Lung (tissue), 12 donors: ENCODE measurements around the gene MAGIX. TPM values are rescaled to one million over a fixed set of nuclear protein-coding genes. Genes with fewer than 3 reads are reported as not detected.
A peak's percentile ranks its signal among the peaks of the same experiment; 100 is the strongest.

Source experiments
- ATAC-seq: fragments of 200-7000 bp; cut with Tn5 transposase; one replicate; pipeline ENCODE4 v1.9.1; 2020; ENCODE audit warnings: moderate number of reproducible peaks; ENCODE audit not compliant: insufficient read depth, low FRiP score
- DNase-seq, 3 donors: peaks; one replicate each; pipeline ENCODE4 v3.0.0-alpha.2; 2013 to 2017
- H3K27ac ChIP-seq, 2 donors: one replicate each; pipeline ENCODE4 v1.5.1; 2013; ENCODE audit warnings: mild to moderate bottlenecking in 2 of 2, moderate library complexity in 2 of 2, control low read depth in 1 of 2, inconsistent platforms in 1 of 2, low read depth in 1 of 2, low read length in 1 of 2
- H3K27me3 ChIP-seq, 3 donors: one replicate each; pipeline ENCODE4 v1.5.1; 2013; ENCODE audit warnings: low read length in 2 of 3; ENCODE audit not compliant: control insufficient read depth in 3 of 3, insufficient read depth in 3 of 3
- H3K36me3 ChIP-seq, 4 donors: one replicate each; pipeline ENCODE4 v1.5.1; 2013; ENCODE audit warnings: low read length in 4 of 4, mild to moderate bottlenecking in 1 of 4, moderate library complexity in 1 of 4; ENCODE audit not compliant: control insufficient read depth in 4 of 4, insufficient read depth in 4 of 4
- H3K4me1 ChIP-seq, 5 donors: one replicate each; pipeline ENCODE4 v1.5.1; 2013; ENCODE audit warnings: low read length in 5 of 5, mild to moderate bottlenecking in 2 of 5, moderate library complexity in 1 of 5; ENCODE audit not compliant: control insufficient read depth in 5 of 5, insufficient read depth in 5 of 5
- H3K4me3 ChIP-seq: one replicate; pipeline ENCODE4 v1.5.1; 2013; ENCODE audit warnings: mild to moderate bottlenecking, control low read depth, moderate library complexity
- H3K9ac ChIP-seq, 2 donors: one replicate each; pipeline ENCODE4 v1.5.1; 2013; ENCODE audit warnings: low read length in 2 of 2, control low read depth in 1 of 2; ENCODE audit not compliant: insufficient read depth in 1 of 2
- H3K9me3 ChIP-seq, 4 donors: one replicate each; pipeline ENCODE4 v1.5.1; 2013; ENCODE audit warnings: low read length in 3 of 4, mild to moderate bottlenecking in 1 of 4, moderate library complexity in 1 of 4; ENCODE audit not compliant: control insufficient read depth in 4 of 4, insufficient read depth in 3 of 4
- CTCF ChIP-seq: IDR thresholded peaks from 2 replicates; pipeline ENCODE4 v1.5.1; 2012; ENCODE audit warnings: mild to moderate bottlenecking; ENCODE audit errors: control extremely low read depth, extremely low read depth
- WGBS, 2 donors: extraction: QIAGEN DNeasy Blood & Tissue Kit; methylation state at CpG; one replicate each; pipeline ENCODE4 v1.1.7; 2013; 5-methylcytosine and 5-hydroxymethylcytosine counted together
- polyA plus RNA-seq, 2 donors: library from polyadenylated mRNA; stranded (reverse); fragments of 200-250 nt; gene quantifications; one replicate each; pipeline ENCODE4 v1.2.1, GENCODE V29; 2013
- total RNA-seq, 2 donors: library from RNA; depleted of rRNA in 1 of 2; stranded (reverse); fragments of >200 nt in 1 of 2; gene quantifications; one replicate each; pipeline ENCODE4 v1.2.1, GENCODE V29; 2014 to 2021
- donor health status: control.
- donor health status: control.
- donor health status: Bipolar disorder and iron deficiency.
- donor health status: healthy.
- donor health status: DM: yes; HTN: yes; CAD: no.

The MAGIX gene
- total and polyA plus RNA-seq, 4 donors, result 7.3 to 19.0 (median 12.5) TPM

- no peak for DNase-seq
- no peak for TF ChIP-seq CTCF
- Histone ChIP-seq H3K36me3 (peaks cover 0 to 18% (median 3%) of the 10 kb centered on the region in 4 donors), H3K4me1 (peaks cover 0 to 3% (median 0%) of the 10 kb centered on the region in 5 donors), H3K27me3 (peaks cover 0 to 5% (median 4%) of the 10 kb centered on the region in 3 donors), H3K9ac (no peak overlapping the region), H3K27ac (no peak overlapping the region), H3K9me3 (peaks cover 0 to 8% (median 1%) of the 10 kb centered on the region in 4 donors), H3K4me3 (no peak overlapping the region)
- no peak for ATAC-seq
- WGBS, 2 donors, result 77 to 87% methylated on average over 3 of the region's 3 CpGs
Observed at GRCh38 chrX:49174723-49175122, 12.2 kb downstream of the MAGIX start.

- peaks cover 0 to 5% (median 0%) of the 10 kb centered on the region in 4 donors for H3K9me3 ChIP-seq
- 88 to 93% methylated on average over 39 to 43 of the region's 43 CpGs for WGBS, 2 donors
- TF ChIP-seq CTCF, result no peak
- peaks cover 0 to 3% (median 0%) of the 10 kb centered on the region in 5 donors for H3K4me1 ChIP-seq
- no peak overlapping the region for H3K9ac ChIP-seq
- ATAC-seq (no peak), DNase-seq (no peak)
- H3K27me3 ChIP-seq, result peaks cover 0 to 5% (median 0%) of the 10 kb centered on the region in 3 donors
- H3K36me3 ChIP-seq, result peaks cover 0 to 18% (median 3%) of the 10 kb centered on the region in 4 donors
- H3K27ac ChIP-seq, result no peak overlapping the region
- no peak overlapping the region for H3K4me3 ChIP-seq
Observed at GRCh38 chrX:49175435-49176274, 13.1 kb downstream of the MAGIX start.

GRCh38 chrX:49176421-49177326 is 14.1 kb downstream of the MAGIX start:
- H3K4me1 ChIP-seq, result peaks cover 0 to 3% (median 0%) of the 10 kb centered on the region in 5 donors
- H3K36me3 ChIP-seq, result peaks cover 0 to 18% (median 3%) of the 10 kb centered on the region in 4 donors
- WGBS, 2 donors, result 38 to 66% methylated on average over 8 to 27 of the region's 27 CpGs
- DNase-seq, result no peak
- peak overlapping the region in 1 of 2 donors; percentile 28 for H3K27ac ChIP-seq
- H3K4me3 ChIP-seq, result no peak overlapping the region
- no peaks in the 10 kb centered on the region for H3K27me3 ChIP-seq
- no peak for ATAC-seq
- TF ChIP-seq CTCF, result no peak
- H3K9me3 ChIP-seq, result peaks cover 0 to 5% (median 0%) of the 10 kb centered on the region in 4 donors
- H3K9ac ChIP-seq, result no peak overlapping the region
